Measurements from ENCODE around the gene ZNF497. TPM values are rescaled to one million over a fixed set of nuclear protein-coding genes. Genes with fewer than 3 reads are reported as not detected.

ZNF497 gene
- total RNA-seq, 8 experiments from 2014 or later, result 0.61 to 10.2 (median 5.3) TPM

DNA sequence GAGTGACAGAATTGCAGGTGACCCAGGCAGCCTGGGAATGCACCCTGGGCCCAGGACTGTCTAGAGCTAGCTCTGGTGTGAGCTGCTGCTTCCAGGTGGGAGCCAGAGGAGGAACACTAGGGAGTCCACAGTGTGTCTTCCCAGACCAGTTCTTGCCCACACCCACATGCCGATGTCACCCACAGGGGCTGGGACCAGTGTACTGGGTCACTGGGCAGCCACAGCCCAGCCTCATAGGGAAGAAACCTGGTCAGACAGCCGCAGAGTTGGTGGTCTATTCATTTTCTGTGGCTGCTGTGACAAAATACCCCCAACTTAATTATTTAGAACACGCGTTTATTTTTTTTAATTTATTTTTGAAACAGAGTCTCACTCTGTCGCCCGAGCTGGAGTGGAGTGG is 36.0 kb upstream of the ZNF497 start:
- H3K27ac ChIP-seq, result no peak overlapping the region
- 50 to 100% (median 92%) methylated on average over 1 to 5 of the region's 6 CpGs; no CpG with 5 or more reads in 2 of the 10 experiments for WGBS, 10 experiments
- H3K4me1 ChIP-seq (replicated peaks in 1 of 2), result peaks cover 8 to 9% of the 10 kb centered on the region in 2 donors
- H3K4me3 ChIP-seq, result no peak overlapping the region
- no peak for ATAC-seq (replicated peaks in 6 of 8)
- in situ Hi-C loops (cut with MboI; ENCODE audit: low pct_unique_long_range_greater_than_20kb in 2 of 9, low sequenced_read_pairs in 9 of 9, unreplicated experiment in 9 of 9), result no loop called here

DNA sequence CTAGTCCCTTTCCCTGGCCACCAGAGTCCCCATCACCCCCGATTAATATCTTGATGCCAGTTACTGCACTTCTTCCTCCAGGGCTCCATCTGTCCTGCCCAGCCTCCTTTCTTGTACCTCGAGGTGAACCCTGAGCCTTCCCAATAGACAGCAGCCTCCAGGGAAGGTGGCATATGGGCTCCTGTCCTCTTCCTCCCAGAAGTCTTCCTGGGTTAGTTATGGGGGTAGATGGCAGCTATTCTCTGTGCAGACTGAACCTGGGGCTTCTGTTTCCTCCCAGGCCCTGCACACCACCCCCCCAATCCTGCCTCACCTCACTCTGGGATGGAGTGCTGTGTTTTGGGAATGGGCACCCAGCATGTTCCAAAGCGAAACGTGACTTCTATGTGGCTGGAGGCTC is 35.5 kb upstream of the ZNF497 start:
- Histone ChIP-seq H3K4me3 (no peak overlapping the region), H3K4me1 (replicated peaks in 1 of 2) (peaks cover 8 to 9% of the 10 kb centered on the region in 2 donors), H3K27ac (no peak overlapping the region)
- in situ Hi-C loops (cut with MboI; ENCODE audit: low pct_unique_long_range_greater_than_20kb in 2 of 9, low sequenced_read_pairs in 9 of 9, unreplicated experiment in 9 of 9), result no loop called here
- no peak for ATAC-seq (replicated peaks in 6 of 8)
- 80 to 100% (median 88%) methylated on average over 1 to 2 of the region's 4 CpGs; no CpG with 5 or more reads in 5 of the 10 experiments for WGBS, 10 experiments

DNA sequence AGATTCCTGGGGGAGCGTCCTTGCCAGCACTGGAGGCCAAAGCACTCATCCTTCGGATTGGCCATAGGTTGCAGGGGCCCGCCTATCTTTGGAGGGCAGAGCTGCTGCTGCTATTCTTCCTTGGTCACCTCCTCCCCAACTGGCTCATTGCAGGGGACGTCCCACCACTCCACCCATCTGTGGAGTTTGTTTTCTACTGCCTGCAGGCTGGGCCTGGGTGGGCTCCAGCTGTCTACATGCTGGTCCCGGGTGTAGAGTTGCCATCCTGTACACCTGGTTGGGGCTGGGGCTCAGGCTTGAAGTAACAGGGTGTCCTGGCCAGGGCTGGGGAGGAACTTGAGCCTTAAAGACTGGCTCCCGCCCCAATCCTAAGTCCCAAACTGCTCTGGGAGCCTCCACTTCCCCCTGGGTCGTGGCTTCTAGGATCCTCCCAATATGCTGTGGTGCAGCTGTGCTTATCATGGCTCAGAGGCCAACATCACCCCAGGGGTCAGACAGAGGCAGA is 35.0 kb upstream of the ZNF497 start:
- in situ Hi-C loops (cut with MboI; ENCODE audit: low pct_unique_long_range_greater_than_20kb in 2 of 9, low sequenced_read_pairs in 9 of 9, unreplicated experiment in 9 of 9), result no loop called here
- 43 to 94% (median 63%) methylated on average over 2 to 5 of the region's 7 CpGs; no CpG with 5 or more reads in 5 of the 10 experiments for WGBS, 10 experiments
- peaks cover 8 to 9% of the 10 kb centered on the region in 2 donors for H3K4me1 ChIP-seq (replicated peaks in 1 of 2)

DNA sequence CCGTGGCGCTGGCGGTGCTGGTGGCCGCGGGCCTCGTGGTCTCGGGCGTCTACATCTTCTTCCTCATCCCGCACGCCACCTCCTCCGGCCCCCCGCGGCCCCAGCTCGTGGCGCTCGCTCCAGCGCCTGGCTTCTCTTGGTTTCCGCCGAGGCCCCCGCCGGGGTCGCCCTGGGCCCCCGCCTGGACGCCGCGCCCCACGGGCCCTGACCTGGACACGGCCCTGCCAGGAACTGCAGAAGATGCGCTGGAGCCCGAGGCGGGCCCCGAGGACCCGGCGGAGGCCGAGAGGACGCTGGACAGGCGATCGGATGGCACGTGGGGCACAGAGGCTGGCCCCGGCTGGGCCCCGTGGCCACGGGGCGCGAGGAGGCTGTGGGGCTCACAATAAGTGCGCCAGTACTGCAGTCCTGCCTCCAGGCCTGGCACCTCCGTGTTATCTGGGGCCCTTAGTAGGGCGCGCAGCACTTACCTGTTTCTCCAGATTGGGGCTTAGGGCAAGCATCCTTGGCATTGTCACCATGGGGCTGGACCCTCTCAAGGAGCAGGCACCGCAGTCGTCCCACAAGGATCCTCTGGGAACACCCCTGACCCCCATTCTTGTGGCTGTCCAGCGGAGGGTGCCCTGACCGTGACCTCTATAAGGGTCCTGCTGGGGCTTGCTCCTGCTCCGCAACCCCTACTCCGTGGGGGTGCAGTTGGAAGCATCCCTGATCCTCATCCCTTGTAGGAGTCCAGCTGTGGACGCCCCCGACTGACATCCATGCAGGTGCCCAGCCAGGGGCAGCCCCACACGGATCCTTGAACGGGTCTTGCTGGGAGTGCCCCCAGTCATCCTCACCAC is 34.4 kb upstream of the ZNF497 start:
- no peak for ATAC-seq (replicated peaks in 6 of 8)
- no peak overlapping the region for H3K27ac ChIP-seq
- in situ Hi-C loops (cut with MboI; ENCODE audit: low pct_unique_long_range_greater_than_20kb in 2 of 9, low sequenced_read_pairs in 9 of 9, unreplicated experiment in 9 of 9), result no loop called here
- WGBS, 10 experiments, result 52 to 100% (median 78%) methylated on average over 2 to 9 of the region's 58 CpGs; no CpG with 5 or more reads in 4 of the 10 experiments
- peaks cover 6 to 8% of the 10 kb centered on the region in 2 donors for H3K4me1 ChIP-seq (replicated peaks in 1 of 2)
- H3K4me3 ChIP-seq, result peak overlapping the region in 1 of 5 donors; percentile 15

More for the DNA sequence above, 35.0 kb upstream of the ZNF497 start:
- Histone ChIP-seq H3K4me3 (no peak overlapping the region), H3K27ac (no peak overlapping the region)
- ATAC-seq (replicated peaks in 6 of 8), result no peak

DNA sequence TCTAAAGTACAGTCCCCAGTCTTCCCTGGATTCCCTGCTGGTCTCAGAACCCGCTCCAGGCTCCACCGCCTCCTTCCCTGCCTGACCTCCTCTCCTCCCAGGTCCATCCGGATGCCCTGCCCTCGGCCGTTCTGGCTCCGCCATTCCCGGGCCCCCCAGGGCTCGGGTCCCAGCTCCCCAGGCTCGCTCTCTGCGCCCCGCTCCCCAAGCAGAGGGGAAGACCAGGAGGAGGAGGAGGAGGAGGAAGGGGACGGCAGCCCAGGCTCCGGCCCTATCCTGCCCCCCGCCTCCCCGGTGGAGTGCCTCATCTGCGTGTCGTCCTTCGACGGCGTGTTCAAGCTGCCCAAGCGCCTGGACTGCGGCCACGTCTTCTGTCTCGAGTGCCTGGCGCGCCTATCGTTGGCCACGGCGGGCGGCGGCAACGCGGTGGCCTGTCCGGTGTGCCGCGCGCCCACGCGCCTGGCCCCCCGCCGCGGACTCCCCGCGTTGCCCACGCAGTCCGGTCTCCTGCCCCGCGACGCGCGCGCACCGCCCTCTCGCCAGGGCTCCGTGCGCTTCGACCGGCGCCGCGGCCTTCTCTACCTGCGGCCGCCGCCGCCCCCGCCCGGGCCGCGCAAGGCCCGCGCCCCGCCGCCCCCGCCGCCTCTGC is 33.6 kb upstream of the ZNF497 start:
- peak in 7 of 8 experiments; percentile 19 to 47 (median 26) for ATAC-seq (replicated peaks in 6 of 8)
- H3K4me3 ChIP-seq, result peak overlapping the region in 1 of 5 donors; percentile 15
- in situ Hi-C loops (cut with MboI; ENCODE audit: low pct_unique_long_range_greater_than_20kb in 2 of 9, low sequenced_read_pairs in 9 of 9, unreplicated experiment in 9 of 9), result no loop called here
- H3K27ac ChIP-seq, result no peak overlapping the region
- peaks cover 5 to 8% of the 10 kb centered on the region in 2 donors for H3K4me1 ChIP-seq (replicated peaks in 1 of 2)
- WGBS, 10 experiments, result 40% methylated on average over 1 to 2 of the region's 75 CpGs; no CpG with 5 or more reads in 8 of the 10 experiments

DNA sequence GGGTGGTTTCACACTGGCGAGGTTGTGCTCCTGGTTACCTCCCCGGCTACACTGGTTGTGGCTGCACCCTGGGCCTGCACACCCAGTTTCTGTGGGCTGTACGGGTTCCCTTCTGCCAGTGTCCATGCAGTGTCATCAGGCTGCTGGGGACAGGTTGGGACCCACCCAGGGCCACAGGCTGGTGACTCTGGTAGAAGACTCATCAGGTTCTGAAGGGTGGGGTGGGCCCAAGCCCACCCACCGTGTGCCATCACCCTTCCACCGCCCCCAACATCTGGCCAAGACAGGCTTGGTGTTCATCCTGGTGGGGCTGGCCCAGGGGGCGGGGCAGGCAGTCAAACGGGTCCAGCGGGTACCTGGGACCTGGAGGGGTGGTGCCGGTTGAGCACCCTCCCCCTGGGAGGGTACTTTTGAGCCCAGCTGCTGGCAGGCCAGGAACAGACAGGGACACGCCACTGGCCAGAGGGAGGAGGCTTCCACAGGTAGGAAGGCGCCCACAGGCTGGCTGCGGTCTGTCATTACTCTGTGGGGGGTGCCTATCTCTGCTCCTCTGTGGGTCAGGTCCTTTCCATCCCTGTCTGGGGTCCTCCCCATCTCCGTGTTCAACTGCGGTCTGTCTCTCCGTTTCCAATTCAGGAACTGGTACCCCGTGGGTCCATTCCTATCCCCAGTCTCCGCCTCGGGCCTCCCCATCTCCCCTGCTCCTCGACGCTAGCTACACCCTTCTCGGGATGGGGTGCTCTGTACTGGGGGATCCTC is 32.8 kb upstream of the ZNF497 start, which contains the start of gene RNF225:
Gene RNF225, plus strand, starts transcription at position 437 of the 759 bp plus-strand sequence. CDS start 434 bp downstream, outside the sequence.
- in situ Hi-C loops (cut with MboI; ENCODE audit: low pct_unique_long_range_greater_than_20kb in 2 of 9, low sequenced_read_pairs in 9 of 9, unreplicated experiment in 9 of 9), result no loop called here
- H3K4me1 ChIP-seq (replicated peaks in 1 of 2), result peaks cover 4 to 7% of the 10 kb centered on the region in 2 donors
- H3K27ac ChIP-seq, result no peak within 1 kb of the TSS
- whole genome bisulfite sequencing, 10 experiments, result 0 to 95% (median 33%) methylated on average over 1 to 3 of the region's 21 CpGs; no CpG with 5 or more reads in 5 of the 10 experiments
- peak within 1 kb of the TSS in 1 of 5 donors; percentile 15 for H3K4me3 ChIP-seq
- peak; percentile 9 to 40 (median 24) for ATAC-seq (replicated peaks in 6 of 8)

DNA sequence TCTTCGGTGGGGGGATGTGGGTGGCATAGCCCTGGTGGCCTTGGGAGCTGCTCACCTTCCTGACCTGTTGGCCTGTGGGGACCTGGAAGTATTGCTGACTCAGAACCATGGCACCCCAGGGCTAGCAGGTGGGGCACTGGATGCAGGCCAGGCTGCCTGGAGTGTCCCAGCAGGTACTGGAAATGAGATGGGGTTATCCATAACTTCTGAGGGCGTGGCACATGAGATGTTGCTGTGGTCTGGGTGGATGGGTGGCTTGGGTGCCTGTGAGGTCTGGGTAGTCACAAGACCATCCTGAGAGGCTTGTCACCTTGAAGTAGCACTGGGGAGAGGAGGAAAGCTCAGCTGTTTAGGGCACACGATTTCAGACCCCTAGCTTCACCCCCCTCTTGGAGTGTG is 32.3 kb upstream of the ZNF497 start:
- in situ Hi-C loops (cut with MboI; ENCODE audit: low pct_unique_long_range_greater_than_20kb in 2 of 9, low sequenced_read_pairs in 9 of 9, unreplicated experiment in 9 of 9), result no loop called here
- WGBS, 10 experiments, result 58 to 100% (median 80%) methylated on average over 1 to 2 of the region's 3 CpGs; no CpG with 5 or more reads in 6 of the 10 experiments
- Histone ChIP-seq H3K4me3 (no peak overlapping the region), H3K27ac (no peak overlapping the region), H3K4me1 (replicated peaks in 1 of 2) (peaks cover 0 to 3% of the 10 kb centered on the region in 2 donors)
- ATAC-seq (replicated peaks in 6 of 8), result peak in 5 of 8 experiments; percentile 2 to 10 (median 3)

DNA sequence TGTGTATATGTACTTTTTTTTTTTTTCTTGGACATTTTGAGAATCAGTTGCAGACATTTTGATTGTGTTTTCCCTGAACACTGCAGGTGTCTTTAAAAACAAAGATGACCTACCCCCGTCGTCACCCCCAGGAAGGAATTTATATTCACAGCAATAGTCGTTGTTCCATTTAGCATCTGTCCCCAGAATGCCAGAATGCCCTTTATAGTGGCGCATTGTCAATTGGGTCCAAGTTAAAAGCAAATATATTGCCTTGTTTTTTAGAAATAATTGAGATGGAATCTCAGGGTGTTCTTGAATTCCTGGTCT is 31.1 kb upstream of the ZNF497 start:
- in situ Hi-C loops (cut with MboI; ENCODE audit: low pct_unique_long_range_greater_than_20kb in 2 of 9, low sequenced_read_pairs in 9 of 9, unreplicated experiment in 9 of 9), result no loop called here
- 86 to 100% (median 93%) methylated on average over 2 to 4 of the region's 4 CpGs; no CpG with 5 or more reads in 3 of the 10 experiments for WGBS, 10 experiments
- no peak for ATAC-seq (replicated peaks in 6 of 8)
- Histone ChIP-seq H3K4me3 (no peak overlapping the region), H3K4me1 (replicated peaks in 1 of 2) (peaks cover 0 to 3% of the 10 kb centered on the region in 2 donors), H3K27ac (no peak overlapping the region)

DNA sequence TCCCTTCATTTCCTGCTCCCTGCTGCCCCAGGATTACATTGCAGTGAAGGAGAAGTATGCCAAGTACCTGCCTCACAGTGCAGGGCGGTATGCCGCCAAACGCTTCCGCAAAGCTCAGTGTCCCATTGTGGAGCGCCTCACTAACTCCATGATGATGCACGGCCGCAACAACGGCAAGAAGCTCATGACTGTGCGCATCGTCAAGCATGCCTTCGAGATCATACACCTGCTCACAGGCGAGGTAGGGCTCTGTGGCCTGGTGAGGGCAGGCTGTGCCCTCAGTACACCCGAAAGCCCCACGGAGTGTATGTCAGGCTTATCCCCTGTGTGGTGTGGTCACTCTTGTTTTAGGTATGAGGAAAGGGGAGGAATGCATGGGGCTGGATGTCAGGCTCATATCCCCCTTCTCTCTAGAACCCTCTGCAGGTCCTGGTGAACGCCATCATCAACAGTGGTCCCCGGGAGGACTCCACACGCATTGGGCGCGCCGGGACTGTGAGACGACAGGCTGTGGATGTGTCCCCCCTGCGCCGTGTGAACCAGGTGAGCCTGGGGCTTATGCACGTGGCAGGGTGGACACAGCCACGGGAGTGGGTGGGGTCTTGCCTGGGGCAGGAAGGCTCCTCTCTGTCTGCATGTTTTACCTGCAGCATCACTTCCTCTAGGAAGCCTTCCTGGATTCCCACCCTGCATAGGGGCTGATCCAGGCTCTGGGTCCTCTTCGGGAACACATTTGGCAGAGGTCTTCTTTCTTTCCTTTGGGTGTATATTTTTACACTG is 30.6 kb upstream of the ZNF497 start:
- Histone ChIP-seq H3K27ac (no peak overlapping the region), H3K4me1 (replicated peaks in 1 of 2) (peaks cover 5% of the 10 kb centered on the region in 2 donors), H3K4me3 (no peak overlapping the region)
- WGBS, 10 experiments, result 88 to 100% (median 94%) methylated on average over 1 to 23 of the region's 26 CpGs; no CpG with 5 or more reads in 2 of the 10 experiments
- ATAC-seq (replicated peaks in 6 of 8), result no peak
- in situ Hi-C loops (cut with MboI; ENCODE audit: low pct_unique_long_range_greater_than_20kb in 2 of 9, low sequenced_read_pairs in 9 of 9, unreplicated experiment in 9 of 9), result no loop called here

DNA sequence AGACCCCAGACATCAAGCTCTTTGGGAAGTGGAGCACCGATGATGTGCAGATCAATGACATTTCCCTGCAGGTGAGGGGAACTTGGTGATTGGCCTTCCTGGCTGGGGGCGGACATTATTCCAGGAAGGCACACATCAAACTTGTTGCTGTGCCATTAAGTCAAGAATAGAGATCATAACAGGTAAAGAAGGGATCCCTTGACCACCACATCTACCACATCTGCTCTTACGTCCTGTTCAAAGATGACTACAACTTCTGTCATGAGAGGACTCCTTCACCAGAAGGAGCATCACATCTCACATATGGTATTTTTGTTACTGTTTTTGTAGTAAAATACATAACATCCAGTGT is 25.6 kb upstream of the ZNF497 start:
- 43 to 100% (median 90%) methylated on average over 1 to 3 of the region's 3 CpGs; no CpG with 5 or more reads in 4 of the 10 experiments for WGBS, 10 experiments
- Histone ChIP-seq H3K27ac (no peak overlapping the region), H3K4me3 (peak overlapping the region; percentile 57 to 84 (median 65)), H3K4me1 (replicated peaks in 1 of 2) (peaks cover 16 to 18% of the 10 kb centered on the region in 2 donors)
- in situ Hi-C loops (cut with MboI; ENCODE audit: low pct_unique_long_range_greater_than_20kb in 2 of 9, low sequenced_read_pairs in 9 of 9, unreplicated experiment in 9 of 9), result no loop called here
- no peak for ATAC-seq (replicated peaks in 6 of 8)

DNA sequence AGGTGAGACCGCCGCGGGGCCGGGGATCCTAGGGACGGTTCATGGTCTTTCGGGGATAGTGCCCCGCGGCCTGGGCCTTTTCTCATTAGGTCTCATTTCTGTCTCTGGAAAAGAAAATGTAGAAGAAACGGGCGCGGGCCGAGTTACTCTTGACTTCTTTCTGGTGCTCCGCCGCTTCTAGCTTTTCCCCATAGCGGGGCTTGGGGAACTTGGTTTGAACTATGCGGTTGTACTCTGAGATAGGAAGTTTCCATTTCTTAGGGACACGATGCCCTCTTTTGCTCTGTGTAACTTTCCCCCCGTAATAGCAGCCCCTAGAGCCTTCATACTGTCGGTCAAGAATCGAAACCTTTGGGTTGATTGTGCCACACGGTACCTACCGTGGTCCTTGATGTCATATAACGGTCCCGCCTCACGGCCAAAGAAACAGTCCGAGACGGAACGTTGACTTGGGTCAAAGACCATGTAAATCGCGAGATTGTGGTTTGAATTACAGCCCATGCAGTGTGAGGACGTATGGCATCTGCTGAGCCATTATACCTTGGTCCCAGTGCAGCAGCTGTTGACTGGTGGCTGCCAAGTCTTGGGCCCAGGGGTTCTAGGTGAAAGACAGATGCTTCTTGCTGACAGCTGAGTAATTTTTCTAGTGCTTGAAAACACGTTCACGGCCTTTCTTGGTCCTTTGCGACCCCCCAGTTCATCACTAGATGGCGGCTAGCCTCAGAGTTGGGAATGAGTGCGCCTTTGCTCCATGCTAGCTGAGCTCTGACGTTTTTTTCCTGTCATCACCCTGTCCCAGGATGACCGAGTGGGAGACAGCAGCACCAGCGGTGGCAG is 25.0 kb upstream of the ZNF497 start:
- in situ Hi-C loops (cut with MboI; ENCODE audit: low pct_unique_long_range_greater_than_20kb in 2 of 9, low sequenced_read_pairs in 9 of 9, unreplicated experiment in 9 of 9), result no loop called here

More for the DNA sequence above, 25.0 kb upstream of the ZNF497 start:
- H3K27ac ChIP-seq, result peak overlapping the region; percentile 98 to 99
- WGBS, 10 experiments, result 0 to 21% (median 6%) methylated on average over 1 to 25 of the region's 39 CpGs
- peak overlapping the region; percentile 57 to 84 (median 65) for H3K4me3 ChIP-seq
- peaks cover 16 to 18% of the 10 kb centered on the region in 2 donors for H3K4me1 ChIP-seq (replicated peaks in 1 of 2)
- ATAC-seq (replicated peaks in 6 of 8), result peak in 2 of 8 experiments; percentile 0 to 3

Data from motor neuron (in vitro differentiated cells).